ENCODE results near the gene SCTR.

Gene SCTR

DNA sequence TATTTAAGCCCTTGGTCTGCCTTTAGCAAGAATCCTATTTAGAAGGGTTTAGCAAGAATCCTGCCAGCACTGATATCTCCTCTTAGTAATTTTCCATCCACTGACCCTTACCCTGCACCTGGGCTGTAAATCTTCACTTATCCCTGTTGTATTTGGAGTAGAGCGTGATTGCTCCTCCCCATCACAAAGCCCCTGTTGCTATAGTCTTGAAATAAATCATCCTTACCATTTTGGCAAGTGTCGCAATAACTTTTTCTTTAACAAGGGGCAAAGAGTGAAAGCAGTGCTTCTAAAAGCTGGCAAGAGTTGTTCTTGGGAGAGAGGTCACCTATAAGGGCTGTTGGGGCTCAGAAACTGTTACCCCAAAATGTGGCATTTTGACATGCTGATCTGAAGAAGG lies 3.7 kb upstream of the SCTR start:
- no peaks in the 10 kb centered on the region for H4K20me1 ChIP-seq (ENCODE audit: insufficient read depth, low read length)
- no peaks in the 10 kb centered on the region for H3K9me2 ChIP-seq (replicated peaks; ENCODE audit: insufficient read depth, low read length)
- no peaks in the 10 kb centered on the region for H3K27me3 ChIP-seq (replicated peaks; ENCODE audit: insufficient read depth, low read length)
- no peak for TF ChIP-seq EZH2phosphoT487 (IDR thresholded peaks at IDR 0.05; ENCODE audit: low read length)
- TF ChIP-seq EZH2 (optimal IDR thresholded peaks at IDR 0.05; ENCODE audit: low read depth, low read length) = no peak
- TF ChIP-seq, protein P1, sequence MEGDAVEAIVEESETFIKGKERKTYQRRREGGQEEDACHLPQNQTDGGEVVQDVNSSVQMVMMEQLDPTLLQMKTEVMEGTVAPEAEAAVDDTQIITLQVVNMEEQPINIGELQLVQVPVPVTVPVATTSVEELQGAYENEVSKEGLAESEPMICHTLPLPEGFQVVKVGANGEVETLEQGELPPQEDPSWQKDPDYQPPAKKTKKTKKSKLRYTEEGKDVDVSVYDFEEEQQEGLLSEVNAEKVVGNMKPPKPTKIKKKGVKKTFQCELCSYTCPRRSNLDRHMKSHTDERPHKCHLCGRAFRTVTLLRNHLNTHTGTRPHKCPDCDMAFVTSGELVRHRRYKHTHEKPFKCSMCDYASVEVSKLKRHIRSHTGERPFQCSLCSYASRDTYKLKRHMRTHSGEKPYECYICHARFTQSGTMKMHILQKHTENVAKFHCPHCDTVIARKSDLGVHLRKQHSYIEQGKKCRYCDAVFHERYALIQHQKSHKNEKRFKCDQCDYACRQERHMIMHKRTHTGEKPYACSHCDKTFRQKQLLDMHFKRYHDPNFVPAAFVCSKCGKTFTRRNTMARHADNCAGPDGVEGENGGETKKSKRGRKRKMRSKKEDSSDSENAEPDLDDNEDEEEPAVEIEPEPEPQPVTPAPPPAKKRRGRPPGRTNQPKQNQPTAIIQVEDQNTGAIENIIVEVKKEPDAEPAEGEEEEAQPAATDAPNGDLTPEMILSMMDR (IDR thresholded peaks at IDR 0.05; ENCODE audit: low read length) = no peak
- no peaks in the 10 kb centered on the region for H3F3A ChIP-seq (ENCODE audit: insufficient read depth, low read length)
- no peaks in the 10 kb centered on the region for H3K4me1 ChIP-seq (ENCODE audit: low read length)
- H3K4me3 ChIP-seq (ENCODE audit: low read length) = no peak overlapping the region
- H3K4me2 ChIP-seq (ENCODE audit: low read depth, low read length) = no peak overlapping the region
- H3K9me3 ChIP-seq (replicated peaks; ENCODE audit: insufficient read depth, low read length) = no peaks in the 10 kb centered on the region
- no peaks in the 10 kb centered on the region for H3K36me3 ChIP-seq (replicated peaks; ENCODE audit: insufficient read depth, low read length)
- no peaks in the 10 kb centered on the region for H3K79me2 ChIP-seq (ENCODE audit: low read length)
- H3K27ac ChIP-seq (ENCODE audit: low read length) = no peak overlapping the region
- H3K9ac ChIP-seq (ENCODE audit: low read length) = no peak overlapping the region
- H2AFZ ChIP-seq (ENCODE audit: low read length) = no peak overlapping the region
- no peak for DNase-seq

DNA sequence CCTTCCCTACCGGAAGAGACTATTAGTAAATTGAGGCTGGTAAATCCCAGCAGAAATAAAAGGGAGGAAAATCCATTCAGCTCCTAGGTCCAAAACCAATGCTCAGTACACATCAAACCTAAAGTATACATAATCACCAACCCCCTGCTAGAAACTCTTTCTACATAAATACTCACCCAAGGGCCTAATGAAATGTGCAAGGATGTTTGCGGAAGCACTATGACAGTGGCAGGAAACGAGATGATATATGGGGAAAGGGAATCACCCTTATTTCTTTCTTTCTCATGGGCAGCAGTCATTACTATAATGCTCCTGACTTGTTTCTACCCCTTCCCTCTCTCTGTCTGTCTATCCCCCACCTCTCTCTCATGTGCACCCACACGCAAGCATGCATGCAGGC lies 1.3 kb upstream of the SCTR start:
- no peaks in the 10 kb centered on the region for H3K9me2 ChIP-seq (replicated peaks; ENCODE audit: insufficient read depth, low read length)
- H3F3A ChIP-seq (ENCODE audit: insufficient read depth, low read length) = no peaks in the 10 kb centered on the region
- no peak for DNase-seq
- H3K27me3 ChIP-seq (replicated peaks; ENCODE audit: insufficient read depth, low read length) = no peaks in the 10 kb centered on the region
- H3K79me2 ChIP-seq (ENCODE audit: low read length) = no peaks in the 10 kb centered on the region
- TF ChIP-seq EZH2 (optimal IDR thresholded peaks at IDR 0.05; ENCODE audit: low read depth, low read length) (no peak), EZH2phosphoT487 (IDR thresholded peaks at IDR 0.05; ENCODE audit: low read length) (no peak)
- TF ChIP-seq, protein P1 (IDR thresholded peaks at IDR 0.05; ENCODE audit: low read length) = no peak
- H3K4me3 ChIP-seq (ENCODE audit: low read length) = no peak overlapping the region
- no peak overlapping the region for H3K27ac ChIP-seq (ENCODE audit: low read length)
- no peaks in the 10 kb centered on the region for H4K20me1 ChIP-seq (ENCODE audit: insufficient read depth, low read length)
- no peak overlapping the region for H3K9ac ChIP-seq (ENCODE audit: low read length)
- H3K9me3 ChIP-seq (replicated peaks; ENCODE audit: insufficient read depth, low read length) = no peaks in the 10 kb centered on the region
- no peaks in the 10 kb centered on the region for H3K36me3 ChIP-seq (replicated peaks; ENCODE audit: insufficient read depth, low read length)
- H3K4me2 ChIP-seq (ENCODE audit: low read depth, low read length) = no peak overlapping the region
- no peak overlapping the region for H2AFZ ChIP-seq (ENCODE audit: low read length)
- no peaks in the 10 kb centered on the region for H3K4me1 ChIP-seq (ENCODE audit: low read length)

DNA sequence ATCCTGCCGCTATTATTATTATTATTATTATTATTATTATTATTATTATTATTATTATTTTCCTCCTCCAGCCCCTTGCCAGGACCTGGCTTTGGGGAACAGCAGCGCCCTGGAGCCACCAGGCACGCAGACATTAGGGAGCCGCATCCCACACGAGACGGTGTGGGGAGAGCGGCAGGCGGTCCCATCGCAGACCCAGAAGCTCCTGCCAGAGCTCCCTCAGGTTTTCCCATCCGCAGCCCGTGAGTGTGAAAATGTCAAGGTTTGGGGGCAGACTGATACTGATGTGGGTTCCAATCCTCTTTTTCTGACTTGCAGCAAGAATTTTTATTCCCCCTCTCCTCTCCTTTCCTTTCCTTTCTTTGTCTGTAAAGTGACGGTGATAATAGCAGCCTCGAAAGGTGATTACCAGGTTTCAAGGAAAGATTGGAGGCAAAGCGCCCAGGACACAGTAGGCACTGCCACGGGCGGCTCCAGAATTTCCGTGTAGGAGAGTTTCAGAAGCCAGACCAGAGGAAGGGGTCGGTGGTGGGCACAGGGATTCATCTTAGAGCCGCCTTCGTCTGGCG lies 816 bp downstream of the SCTR start:
- H3K4me2 ChIP-seq (ENCODE audit: low read depth, low read length) = no peak overlapping the region
- H3K9me2 ChIP-seq (replicated peaks; ENCODE audit: insufficient read depth, low read length) = no peaks in the 10 kb centered on the region
- no peak for DNase-seq
- H3K4me3 ChIP-seq (ENCODE audit: low read length) = no peak overlapping the region
- no peak overlapping the region for H2AFZ ChIP-seq (ENCODE audit: low read length)
- H3F3A ChIP-seq (ENCODE audit: insufficient read depth, low read length) = no peaks in the 10 kb centered on the region
- no peaks in the 10 kb centered on the region for H3K36me3 ChIP-seq (replicated peaks; ENCODE audit: insufficient read depth, low read length)
- no peak overlapping the region for H3K27ac ChIP-seq (ENCODE audit: low read length)
- no peaks in the 10 kb centered on the region for H3K27me3 ChIP-seq (replicated peaks; ENCODE audit: insufficient read depth, low read length)
- no peaks in the 10 kb centered on the region for H3K4me1 ChIP-seq (ENCODE audit: low read length)
- H3K9ac ChIP-seq (ENCODE audit: low read length) = no peak overlapping the region
- H4K20me1 ChIP-seq (ENCODE audit: insufficient read depth, low read length) = no peaks in the 10 kb centered on the region
- H3K9me3 ChIP-seq (replicated peaks; ENCODE audit: insufficient read depth, low read length) = no peaks in the 10 kb centered on the region
- TF ChIP-seq EZH2phosphoT487 (IDR thresholded peaks at IDR 0.05; ENCODE audit: low read length) (no peak), EZH2 (optimal IDR thresholded peaks at IDR 0.05; ENCODE audit: low read depth, low read length) (no peak)
- TF ChIP-seq, protein P1 (IDR thresholded peaks at IDR 0.05; ENCODE audit: low read length) = no peak
- H3K79me2 ChIP-seq (ENCODE audit: low read length) = no peaks in the 10 kb centered on the region
